GM23248 (cell line): ENCODE data around the gene DES. TPM values are rescaled to one million over a fixed set of nuclear protein-coding genes. Genes with fewer than 3 reads are reported as not detected.
A peak's percentile ranks its signal among the peaks of the same experiment; 100 is the strongest.
"Not testable (repeated sequence)": the region's sequence is repeated elsewhere in the genome, so short reads cannot be mapped to it uniquely, and the experiment has no call there.

Source experiments
- DNase-seq: peaks from one replicate; pipeline ENCODE4 v3.0.0-alpha.2; 2015
- H2AFZ ChIP-seq: fragments of 200-600 bp; sonication (generic); 2 replicates; pipeline ENCODE4 v1.6.1; 2016; ENCODE audit warnings: antibody characterized with exemption
- H3F3A ChIP-seq: fragments of 200-600 bp; sonication (generic); 2 replicates; pipeline ENCODE4 v1.6.1; 2016; ENCODE audit warnings: mild to moderate bottlenecking, antibody characterized with exemption, mixed run types; ENCODE audit not compliant: insufficient read depth
- H3K27ac ChIP-seq: fragments of 200-600 bp; sonication (generic); 2 replicates; pipeline ENCODE4 v1.5.1; 2016; ENCODE audit warnings: mild to moderate bottlenecking
- H3K27me3 ChIP-seq: fragments of 200-600 bp; sonication (generic); replicated peaks from 2 replicates; pipeline ENCODE4 v1.6.1; 2016; ENCODE audit warnings: mild to moderate bottlenecking; ENCODE audit not compliant: insufficient read depth
- H3K36me3 ChIP-seq: fragments of 200-600 bp; sonication (generic); 2 replicates; pipeline ENCODE4 v1.6.1; 2016; ENCODE audit warnings: low read depth, mild to moderate bottlenecking
- H3K4me1 ChIP-seq: fragments of 200-600 bp; sonication (generic); 2 replicates; pipeline ENCODE4 v1.6.1; 2016; ENCODE audit warnings: mild to moderate bottlenecking; ENCODE audit not compliant: insufficient read depth
- H3K4me2 ChIP-seq: fragments of 200-600 bp; sonication (generic); one replicate; pipeline ENCODE4 v1.6.1; 2016; ENCODE audit warnings: mild to moderate bottlenecking; ENCODE audit not compliant: unreplicated experiment
- H3K4me3 ChIP-seq: fragments of 200-600 bp; sonication (generic); 2 replicates; pipeline ENCODE4 v1.5.1; 2016; ENCODE audit warnings: mild to moderate bottlenecking
- H3K79me2 ChIP-seq: fragments of 200-600 bp; sonication (generic); 2 replicates; pipeline ENCODE4 v1.6.1; 2016; ENCODE audit warnings: mild to moderate bottlenecking; ENCODE audit not compliant: insufficient read depth
- H3K9ac ChIP-seq: fragments of 200-600 bp; sonication (generic); 2 replicates; pipeline ENCODE4 v1.6.1; 2016; ENCODE audit warnings: mild to moderate bottlenecking
- H3K9me2 ChIP-seq: fragments of 200-600 bp; sonication (generic); 2 replicates; pipeline ENCODE4 v1.6.1; 2016; ENCODE audit warnings: mixed run types, mild to moderate bottlenecking, moderate library complexity; ENCODE audit not compliant: insufficient read depth
- H3K9me3 ChIP-seq: fragments of 200-600 bp; sonication (generic); one replicate; pipeline ENCODE4 v1.6.1; 2017; ENCODE audit warnings: low read depth
- H4K20me1 ChIP-seq: fragments of 200-600 bp; sonication (generic); 2 replicates; pipeline ENCODE4 v1.6.0; 2016; ENCODE audit not compliant: insufficient read depth
- EZH2 ChIP-seq: fragments of 200-600 bp; sonication (generic); IDR thresholded peaks from 2 replicates; pipeline ENCODE4 v1.6.1; 2018; ENCODE audit warnings: antibody characterized with exemption, mild to moderate bottlenecking; ENCODE audit not compliant: insufficient read depth, poor library complexity, severe bottlenecking
- EZH2phosphoT487 ChIP-seq: fragments of 200-600 bp; sonication (generic); IDR thresholded peaks from 2 replicates; pipeline ENCODE4 v1.6.1; 2018; ENCODE audit warnings: antibody characterized with exemption, moderate library complexity, mild to moderate bottlenecking, low read depth; ENCODE audit not compliant: insufficient read depth
- WGBS, 2 experiments: methylation state at CpG; one replicate each; pipeline ENCODE4 v1.1.6; 2015 to 2017; ENCODE audit warnings: low lambda C conversion rate in 2 of 2, low coverage in 1 of 2; ENCODE audit errors: missing lambda C conversion rate in 2 of 2; 5-methylcytosine and 5-hydroxymethylcytosine counted together
- in situ Hi-C: fragments of 300-500 bp; cut with MboI; formaldehyde crosslinking; loops from 2 replicates; pipeline ENCODE4 v1.15.0; 2020
- polyA plus RNA-seq: library from polyadenylated mRNA; unstranded; fragments of >200 nt; fragmentation: Nextera tagmentation; extraction: Ambion mirVana; gene quantifications from 2 replicates; pipeline ENCODE4 v1.2.1, GENCODE V29; 2016
- total RNA-seq: library from RNA; depleted of rRNA; stranded (reverse); fragments of >200 nt; shearing (Covaris generic); gene quantifications from 2 replicates; pipeline ENCODE4 v1.2.3, GENCODE V29; 2014

Gene DES
- total and polyA plus RNA-seq, 2 experiments from 2014 or later = 1.1 to 2.7 TPM

- H3K27ac ChIP-seq = 0 out of 2 replicates have a peak overlapping the region, but pooled peaks have one; percentile 6
- H3K4me2 ChIP-seq = peak overlapping the region; percentile 56
- no peaks in the 10 kb centered on the region for H3F3A ChIP-seq
- peak; percentile 99 for DNase-seq
- peak overlapping the region; percentile 58 for H3K4me3 ChIP-seq
- no peaks in the 10 kb centered on the region for H4K20me1 ChIP-seq
- peak overlapping the region; percentile 93 for H2AFZ ChIP-seq
- H3K4me1 ChIP-seq = peaks cover 6% of the 10 kb centered on the region; the same call in 1 of the 2 replicates
- peak overlapping the region; percentile 58 for H3K9ac ChIP-seq
- H3K9me2 ChIP-seq = no peaks in the 10 kb centered on the region
- no peaks in the 10 kb centered on the region for H3K27me3 ChIP-seq
- TF ChIP-seq EZH2 = no peak
- TF ChIP-seq EZH2phosphoT487 = no peak
- peaks cover 5% of the 10 kb centered on the region; the same call in 1 of the 2 replicates for H3K36me3 ChIP-seq
- no peaks in the 10 kb centered on the region for H3K9me3 ChIP-seq
- H3K79me2 ChIP-seq = peaks cover 6% of the 10 kb centered on the region
- in situ Hi-C loops = no loop called here
- 5 to 9% methylated on average over 19 to 70 of the region's 78 CpGs for WGBS, 2 experiments
These were observed 29.9 kb upstream of the DES start for GRCh38 chr2:219388121-219388906.

GRCh38 chr2:219388907-219389156, 29.3 kb upstream of the DES start:
- Histone ChIP-seq H2AFZ (peak overlapping the region; percentile 93), H3K9me2 (no peaks in the 10 kb centered on the region), H3F3A (no peaks in the 10 kb centered on the region), H3K9me3 (no peaks in the 10 kb centered on the region), H3K4me1 (peaks cover 6% of the 10 kb centered on the region; the same call in 1 of the 2 replicates), H3K9ac (peak overlapping the region; percentile 58), H4K20me1 (no peaks in the 10 kb centered on the region), H3K36me3 (peaks cover 5% of the 10 kb centered on the region; the same call in 1 of the 2 replicates), H3K27me3 (no peaks in the 10 kb centered on the region), H3K4me3 (peak overlapping the region; percentile 58), H3K4me2 (peak overlapping the region; percentile 56), H3K27ac (0 out of 2 replicates have a peak overlapping the region, but pooled peaks have one; percentile 6), H3K79me2 (peaks cover 6% of the 10 kb centered on the region)
- no peak for DNase-seq
- TF ChIP-seq EZH2phosphoT487 (no peak), EZH2 (no peak)
- in situ Hi-C loops = no loop called here
- 13 to 16% methylated on average over 6 of the region's 6 CpGs for WGBS, 2 experiments

- no peaks in the 10 kb centered on the region for H3K9me2 ChIP-seq
- no peak overlapping the region for H2AFZ ChIP-seq
- no peaks in the 10 kb centered on the region for H3K79me2 ChIP-seq
- H3K27me3 ChIP-seq = no peaks in the 10 kb centered on the region
- H3K9ac ChIP-seq = no peak overlapping the region
- DNase-seq = no peak
- H3K4me1 ChIP-seq = peaks cover 7% of the 10 kb centered on the region
- H3K27ac ChIP-seq = no peak overlapping the region
- WGBS, 2 experiments = 82 to 84% methylated on average over 9 of the region's 9 CpGs
- in situ Hi-C loops = no loop called here
- H3K4me3 ChIP-seq = no peak overlapping the region
- no peaks in the 10 kb centered on the region for H4K20me1 ChIP-seq
- H3F3A ChIP-seq = 0 out of 2 replicates have a peak, but pooled peaks cover 3% of the 10 kb centered on the region
- H3K4me2 ChIP-seq = no peak overlapping the region
- no peaks in the 10 kb centered on the region for H3K36me3 ChIP-seq
- TF ChIP-seq EZH2phosphoT487 = no peak
- TF ChIP-seq EZH2 = no peak
- H3K9me3 ChIP-seq = no peaks in the 10 kb centered on the region
These were observed 25.4 kb upstream of the DES start for GRCh38 chr2:219392754-219393153.

DNA sequence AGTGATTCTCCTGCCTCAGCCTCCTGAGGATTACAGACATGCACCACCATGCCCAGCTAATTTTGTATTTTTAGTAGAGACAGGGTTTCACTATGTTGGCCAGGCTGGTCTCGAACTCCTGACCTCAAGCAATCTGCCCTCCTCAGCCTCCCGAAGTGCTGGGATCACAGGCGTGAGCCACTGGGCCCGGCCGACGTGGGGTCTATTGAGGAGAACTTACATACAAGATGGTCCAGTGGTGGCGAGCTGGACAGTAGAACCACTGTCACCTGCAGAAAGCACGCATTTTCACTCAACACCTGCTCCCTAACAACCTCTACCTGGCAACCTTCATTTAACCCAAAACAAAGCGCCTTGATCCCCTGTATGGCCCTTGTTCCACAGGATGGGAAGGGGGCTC, 23.1 kb upstream of the DES start:
- H3K79me2 ChIP-seq, H3K36me3 ChIP-seq, H4K20me1 ChIP-seq, H3K9me2 ChIP-seq, H2AFZ ChIP-seq, in situ Hi-C loops, H3K4me3 ChIP-seq, DNase-seq, H3K27me3 ChIP-seq, H3K27ac ChIP-seq, H3K4me2 ChIP-seq, H3F3A ChIP-seq, H3K9ac ChIP-seq, H3K9me3 ChIP-seq: not testable (repeated sequence)
- 79 to 80% methylated on average over 9 of the region's 9 CpGs for WGBS, 2 experiments
- peaks cover 12% of the 10 kb centered on the region for H3K4me1 ChIP-seq
